Liver (tissue), 9 donors: ENCODE data around the gene NAV2. TPM values are rescaled to one million over a fixed set of nuclear protein-coding genes. Genes with fewer than 3 reads are reported as not detected.

Experiments
- DNase-seq: peaks from one replicate; pipeline ENCODE4 v3.0.0-alpha.2; 2017; ENCODE audit warnings: low spot score
- H3K27ac ChIP-seq, 2 donors: one replicate each; pipeline ENCODE4 v1.7.0; 2013; ENCODE audit warnings: inconsistent platforms in 2 of 2, low read length in 2 of 2, control low read depth in 1 of 2, low read depth in 1 of 2, mild to moderate bottlenecking in 1 of 2
- H3K27me3 ChIP-seq, 4 donors: one replicate each; pipeline versions ENCODE4 v1.6.1 to v1.7.0; 2013; ENCODE audit warnings: low read length in 3 of 4, inconsistent platforms in 1 of 4, mild to moderate bottlenecking in 1 of 4, moderate library complexity in 1 of 4; ENCODE audit not compliant: control insufficient read depth in 4 of 4, insufficient read depth in 4 of 4
- H3K36me3 ChIP-seq, 4 donors: one replicate each; pipeline versions ENCODE4 v1.6.1 to v1.7.0; 2013; ENCODE audit warnings: low read length in 3 of 4, mild to moderate bottlenecking in 3 of 4, low read depth in 1 of 4, moderate library complexity in 1 of 4; ENCODE audit not compliant: control insufficient read depth in 4 of 4, insufficient read depth in 3 of 4
- H3K4me1 ChIP-seq, 4 donors: one replicate each; pipeline versions ENCODE4 v1.6.1 to v1.7.0; 2013; ENCODE audit warnings: low read length in 3 of 4, mild to moderate bottlenecking in 3 of 4, moderate library complexity in 1 of 4; ENCODE audit not compliant: control insufficient read depth in 4 of 4, insufficient read depth in 4 of 4
- H3K4me3 ChIP-seq, 3 donors: one replicate each; pipeline versions ENCODE4 v1.6.1 to v1.7.0; 2013; ENCODE audit warnings: low read length in 3 of 3, control low read depth in 1 of 3, low read depth in 1 of 3, mild to moderate bottlenecking in 1 of 3
- H3K9ac ChIP-seq, 2 donors: one replicate each; pipeline ENCODE4 v1.7.0; 2013; ENCODE audit warnings: low read length in 2 of 2, mild to moderate bottlenecking in 2 of 2, moderate library complexity in 2 of 2, control low read depth in 1 of 2, low read depth in 1 of 2
- H3K9me3 ChIP-seq, 4 donors: one replicate each; pipeline versions ENCODE4 v1.6.1 to v1.7.0; 2013; ENCODE audit warnings: low read length in 3 of 4; ENCODE audit not compliant: control insufficient read depth in 4 of 4
- EGR1 ChIP-seq, 2 donors: IDR thresholded peaks; 2 replicates each; pipeline ENCODE4 v1.6.1; 2016 to 2018; ENCODE audit warnings: antibody characterized with exemption in 2 of 2, low read depth in 2 of 2
- FOXA1 ChIP-seq: IDR thresholded peaks from 2 replicates; pipeline ENCODE4 v1.6.1; 2016; ENCODE audit warnings: antibody characterized with exemption
- FOXA2 ChIP-seq: IDR thresholded peaks from 2 replicates; pipeline ENCODE4 v1.6.1; 2016; ENCODE audit warnings: antibody characterized with exemption
- GABPA ChIP-seq, 2 donors: IDR thresholded peaks in 1 of 2; conservative IDR thresholded peaks in 1 of 2; 2 replicates each; pipeline ENCODE4 v1.6.1; 2016; ENCODE audit warnings: antibody characterized with exemption in 2 of 2, mild to moderate bottlenecking in 1 of 2, moderate library complexity in 1 of 2
- HNF4A ChIP-seq, 2 donors: conservative IDR thresholded peaks; 2 replicates each; pipeline ENCODE4 v1.6.1; 2016; ENCODE audit warnings: antibody characterized with exemption in 2 of 2, mild to moderate bottlenecking in 2 of 2
- JUND ChIP-seq, 2 donors: IDR thresholded peaks; 2 replicates each; pipeline ENCODE4 v1.6.1; 2016; ENCODE audit warnings: antibody characterized with exemption in 2 of 2
- REST ChIP-seq: IDR thresholded peaks from 2 replicates; pipeline ENCODE4 v1.6.1; 2016; ENCODE audit warnings: antibody characterized with exemption, mild to moderate bottlenecking
- RXRA ChIP-seq, 2 donors: IDR thresholded peaks; 2 replicates each; pipeline ENCODE4 v1.6.1; 2017 to 2018; ENCODE audit warnings: antibody characterized with exemption in 2 of 2, mild to moderate bottlenecking in 1 of 2
- TAF1 ChIP-seq: conservative IDR thresholded peaks from 2 replicates; pipeline ENCODE4 v1.6.1; 2016; ENCODE audit warnings: antibody characterized with exemption, mild to moderate bottlenecking
- YY1 ChIP-seq: IDR thresholded peaks from 2 replicates; pipeline ENCODE4 v1.6.1; 2016; ENCODE audit warnings: antibody characterized with exemption, mild to moderate bottlenecking
- WGBS: extraction: QIAGEN DNeasy Blood & Tissue Kit; methylation state at CpG from one replicate; pipeline ENCODE4 v1.1.7; 2013; 5-methylcytosine and 5-hydroxymethylcytosine counted together
- polyA plus RNA-seq, 2 donors: library from polyadenylated mRNA; stranded (reverse) in 1 of 2; unstranded in 1 of 2; fragments of 200-250 nt in 1 of 2; fragments of >200 nt in 1 of 2; fragmentation: Nextera tagmentation in 1 of 2; extraction: Ambion mirVana in 1 of 2; gene quantifications; one replicate each; pipeline versions ENCODE4 v1.2.1 to v1.2.3, GENCODE V29; 2013 to 2015
- total RNA-seq, 2 donors: library from RNA; depleted of rRNA; stranded (reverse); fragments of >200 nt; gene quantifications; one replicate each; pipeline ENCODE4 v1.2.3, GENCODE V29; 2014
- TF ChIP-seq, protein P1 (sequence below): IDR thresholded peaks from 2 replicates; pipeline ENCODE4 v1.6.1; 2016; ENCODE audit warnings: antibody characterized with exemption
- TF ChIP-seq, protein P2 (sequence below): IDR thresholded peaks from 2 replicates; pipeline ENCODE4 v1.6.1; 2016; ENCODE audit warnings: antibody characterized with exemption
- TF ChIP-seq, protein P3 (sequence below): IDR thresholded peaks from 2 replicates; pipeline ENCODE4 v1.6.1; 2016; ENCODE audit warnings: antibody characterized with exemption
- TF ChIP-seq, protein P4 (sequence below): fragments of 150-350 bp; IDR thresholded peaks from 2 replicates; pipeline ENCODE4 v1.5.1; 2017; ENCODE audit warnings: improper control_type of control experiment, low read depth, low read length; ENCODE audit not compliant: missing input control
- donor health status: healthy.
- donor health status: healthy.
- donor health status: healthy.
- donor health status: healthy.
- donor health status: healthy.

The NAV2 gene
- total and polyA plus RNA-seq, 4 donors = 6.3 to 20.5 (median 11.6) TPM

- TF ChIP-seq REST = no peak
- no peak for TF ChIP-seq HNF4A (conservative IDR thresholded peaks at IDR 0.05)
- TF ChIP-seq GABPA (IDR thresholded peaks at IDR 0.05 in 1 of 2, conservative IDR thresholded peaks at IDR 0.05 in 1 of 2) = no peak
- TF ChIP-seq EGR1 (IDR thresholded peaks at IDR 0.05; ENCODE audit: low read depth in 2 of 2) = no peak
- no peak for TF ChIP-seq RXRA (IDR thresholded peaks at IDR 0.05)
- no peak for TF ChIP-seq FOXA1
These were observed 16.6 kb upstream of the NAV2 start (continued) for GRCh38 chr11:19696073-19696472.

DNA sequence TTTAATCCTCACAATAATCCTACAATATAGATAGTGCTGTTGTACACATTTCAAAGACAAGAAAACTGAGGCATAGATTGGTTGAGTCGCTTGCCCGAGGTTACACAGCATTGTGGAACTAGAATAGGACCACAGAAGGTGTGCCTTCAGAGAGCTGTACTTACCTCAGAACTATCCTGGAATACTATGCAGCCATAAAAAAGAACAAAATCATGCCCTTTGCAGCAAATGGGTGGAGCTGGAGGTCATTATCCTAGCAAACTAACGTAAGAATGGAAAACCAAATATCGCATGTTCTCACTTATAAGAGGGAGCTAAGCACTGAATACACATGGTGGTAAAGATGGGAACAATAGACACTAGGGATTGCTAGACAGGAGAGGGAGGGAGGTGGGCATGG is 15.7 kb upstream of the NAV2 start:
- Histone ChIP-seq H3K36me3 (no peaks in the 10 kb centered on the region), H3K4me1 (peaks cover 7 to 21% (median 15%) of the 10 kb centered on the region in 4 donors), H3K9me3 (no peaks in the 10 kb centered on the region), H3K9ac (no peak overlapping the region), H3K27me3 (no peaks in the 10 kb centered on the region), H3K27ac (no peak overlapping the region), H3K4me3 (no peak overlapping the region)
- no peak for DNase-seq
- TF ChIP-seq EGR1 (IDR thresholded peaks at IDR 0.05; ENCODE audit: low read depth in 2 of 2) = no peak
- TF ChIP-seq, protein P1, sequence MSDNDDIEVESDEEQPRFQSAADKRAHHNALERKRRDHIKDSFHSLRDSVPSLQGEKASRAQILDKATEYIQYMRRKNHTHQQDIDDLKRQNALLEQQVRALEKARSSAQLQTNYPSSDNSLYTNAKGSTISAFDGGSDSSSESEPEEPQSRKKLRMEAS = no peak
- no peak for TF ChIP-seq REST
- TF ChIP-seq, protein P2, sequence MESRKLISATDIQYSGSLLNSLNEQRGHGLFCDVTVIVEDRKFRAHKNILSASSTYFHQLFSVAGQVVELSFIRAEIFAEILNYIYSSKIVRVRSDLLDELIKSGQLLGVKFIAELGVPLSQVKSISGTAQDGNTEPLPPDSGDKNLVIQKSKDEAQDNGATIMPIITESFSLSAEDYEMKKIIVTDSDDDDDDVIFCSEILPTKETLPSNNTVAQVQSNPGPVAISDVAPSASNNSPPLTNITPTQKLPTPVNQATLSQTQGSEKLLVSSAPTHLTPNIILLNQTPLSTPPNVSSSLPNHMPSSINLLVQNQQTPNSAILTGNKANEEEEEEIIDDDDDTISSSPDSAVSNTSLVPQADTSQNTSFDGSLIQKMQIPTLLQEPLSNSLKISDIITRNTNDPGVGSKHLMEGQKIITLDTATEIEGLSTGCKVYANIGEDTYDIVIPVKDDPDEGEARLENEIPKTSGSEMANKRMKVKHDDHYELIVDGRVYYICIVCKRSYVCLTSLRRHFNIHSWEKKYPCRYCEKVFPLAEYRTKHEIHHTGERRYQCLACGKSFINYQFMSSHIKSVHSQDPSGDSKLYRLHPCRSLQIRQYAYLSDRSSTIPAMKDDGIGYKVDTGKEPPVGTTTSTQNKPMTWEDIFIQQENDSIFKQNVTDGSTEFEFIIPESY = no peak
- no peak for TF ChIP-seq FOXA2
- TF ChIP-seq JUND (IDR thresholded peaks at IDR 0.05) = no peak
- TF ChIP-seq, protein P3, sequence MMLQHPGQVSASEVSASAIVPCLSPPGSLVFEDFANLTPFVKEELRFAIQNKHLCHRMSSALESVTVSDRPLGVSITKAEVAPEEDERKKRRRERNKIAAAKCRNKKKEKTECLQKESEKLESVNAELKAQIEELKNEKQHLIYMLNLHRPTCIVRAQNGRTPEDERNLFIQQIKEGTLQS = no peak
- TF ChIP-seq, protein P4, sequence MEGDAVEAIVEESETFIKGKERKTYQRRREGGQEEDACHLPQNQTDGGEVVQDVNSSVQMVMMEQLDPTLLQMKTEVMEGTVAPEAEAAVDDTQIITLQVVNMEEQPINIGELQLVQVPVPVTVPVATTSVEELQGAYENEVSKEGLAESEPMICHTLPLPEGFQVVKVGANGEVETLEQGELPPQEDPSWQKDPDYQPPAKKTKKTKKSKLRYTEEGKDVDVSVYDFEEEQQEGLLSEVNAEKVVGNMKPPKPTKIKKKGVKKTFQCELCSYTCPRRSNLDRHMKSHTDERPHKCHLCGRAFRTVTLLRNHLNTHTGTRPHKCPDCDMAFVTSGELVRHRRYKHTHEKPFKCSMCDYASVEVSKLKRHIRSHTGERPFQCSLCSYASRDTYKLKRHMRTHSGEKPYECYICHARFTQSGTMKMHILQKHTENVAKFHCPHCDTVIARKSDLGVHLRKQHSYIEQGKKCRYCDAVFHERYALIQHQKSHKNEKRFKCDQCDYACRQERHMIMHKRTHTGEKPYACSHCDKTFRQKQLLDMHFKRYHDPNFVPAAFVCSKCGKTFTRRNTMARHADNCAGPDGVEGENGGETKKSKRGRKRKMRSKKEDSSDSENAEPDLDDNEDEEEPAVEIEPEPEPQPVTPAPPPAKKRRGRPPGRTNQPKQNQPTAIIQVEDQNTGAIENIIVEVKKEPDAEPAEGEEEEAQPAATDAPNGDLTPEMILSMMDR = no peak
- no peak for TF ChIP-seq YY1
- no peak for TF ChIP-seq TAF1
- WGBS = 97% methylated on average over 4 of the region's 4 CpGs
